GM13976 (cell line): ENCODE results near the gene CFAP47.
"Not testable (repeated sequence)": the region's sequence is repeated elsewhere in the genome, so short reads cannot be mapped to it uniquely, and the experiment has no call there.

Source experiments
- DNase-seq: peaks from one replicate; pipeline ENCODE4 v3.0.0; 2012; ENCODE audit warnings: low spot score
- CTCF ChIP-seq: IDR thresholded peaks from 2 replicates; pipeline ENCODE4 v1.5.1; 2012; ENCODE audit warnings: borderline replicate concordance, mild to moderate bottlenecking; ENCODE audit not compliant: insufficient read depth; ENCODE audit errors: extremely low read depth, missing control alignments, control extremely low read depth
- in situ Hi-C: fragments of 300-500 bp; cut with MboI; formaldehyde crosslinking; loops from one replicate; pipeline ENCODE4 v1.12.0; 2022; ENCODE audit warnings: low sequenced_read_pairs, mixed read lengths, inconsistent platforms; ENCODE audit not compliant: unreplicated experiment

Gene CFAP47

GRCh38 chrX:36019125-36019524 is 99.6 kb downstream of the CFAP47 start:
- TF ChIP-seq CTCF, result no peak
- in situ Hi-C loops, result no loop called here
- no peak for DNase-seq

- TF ChIP-seq CTCF, result no peak
- in situ Hi-C loops, result no loop called here
- no peak for DNase-seq
Measured at GRCh38 chrX:36035550-36035949, 116.0 kb downstream of the CFAP47 start.

- no peak for TF ChIP-seq CTCF
- in situ Hi-C loops, result no loop called here
- DNase-seq, result no peak
Measured at GRCh38 chrX:36062778-36063177, 143.2 kb downstream of the CFAP47 start.

- TF ChIP-seq CTCF, result no peak
- in situ Hi-C loops, result no loop called here
Measured at GRCh38 chrX:36071061-36071460, 151.5 kb downstream of the CFAP47 start.

GRCh38 chrX:36075009-36075408 is 155.5 kb downstream of the CFAP47 start:
- not testable (repeated sequence) for DNase-seq

More at GRCh38 chrX:36071061-36071460, 151.5 kb downstream of the CFAP47 start:
- DNase-seq, result no peak

GRCh38 chrX:36083256-36083655 is 163.7 kb downstream of the CFAP47 start:
- no peak for TF ChIP-seq CTCF
- no peak for DNase-seq
- in situ Hi-C loops, result no loop called here

More at GRCh38 chrX:36075009-36075408, 155.5 kb downstream of the CFAP47 start:
- in situ Hi-C loops, result not testable (repeated sequence)

GRCh38 chrX:36087366-36087765 is 167.8 kb downstream of the CFAP47 start:
- in situ Hi-C loops, result no loop called here
- no peak for DNase-seq
- TF ChIP-seq CTCF, result no peak

- in situ Hi-C loops, DNase-seq: not testable (repeated sequence)
Measured at GRCh38 chrX:36088939-36089338, 169.4 kb downstream of the CFAP47 start.
